ENCODE measurements around the gene UTY.

UTY gene

GRCh38 chrY:13368513-13368845 is 111.4 kb downstream of the UTY start:
- no peak for TF ChIP-seq CTCF (IDR thresholded peaks at IDR 0.05; ENCODE audit: low read depth, low read length, missing control alignments)
- no peak for DNase-seq (ENCODE audit: low read depth)
- no peak overlapping the region; the same call in 1 of the 2 replicates for H3K4me3 ChIP-seq (ENCODE audit: low read depth, low read length)

GRCh38 chrY:13363641-13364040 is 116.2 kb downstream of the UTY start:
- H3K4me3 ChIP-seq (ENCODE audit: low read depth, low read length): no peak overlapping the region
- TF ChIP-seq CTCF (IDR thresholded peaks at IDR 0.05; ENCODE audit: low read depth, low read length, missing control alignments): no peak
- DNase-seq (ENCODE audit: low read depth): no peak

- no peak for TF ChIP-seq CTCF (IDR thresholded peaks at IDR 0.05; ENCODE audit: low read depth, low read length, missing control alignments)
- H3K4me3 ChIP-seq (ENCODE audit: low read depth, low read length): no peak overlapping the region
- DNase-seq (ENCODE audit: low read depth): no peak
These were observed 117.2 kb downstream of the UTY start for GRCh38 chrY:13362662-13363061.

GRCh38 chrY:13361656-13362636 is 117.9 kb downstream of the UTY start:
- H3K4me3 ChIP-seq (ENCODE audit: low read depth, low read length): no peak overlapping the region
- no peak for DNase-seq (ENCODE audit: low read depth)
- no peak for TF ChIP-seq CTCF (IDR thresholded peaks at IDR 0.05; ENCODE audit: low read depth, low read length, missing control alignments)

- no peak overlapping the region for H3K4me3 ChIP-seq (ENCODE audit: low read depth, low read length)
- no peak for DNase-seq (ENCODE audit: low read depth)
- TF ChIP-seq CTCF (IDR thresholded peaks at IDR 0.05; ENCODE audit: low read depth, low read length, missing control alignments): no peak
These were observed 128.4 kb downstream of the UTY start for GRCh38 chrY:13351443-13351842.

GRCh38 chrY:13347106-13347505 is 132.7 kb downstream of the UTY start:
- no peak for TF ChIP-seq CTCF (IDR thresholded peaks at IDR 0.05; ENCODE audit: low read depth, low read length, missing control alignments)
- DNase-seq (ENCODE audit: low read depth): no peak
- no peak overlapping the region for H3K4me3 ChIP-seq (ENCODE audit: low read depth, low read length)

- no peak for DNase-seq (ENCODE audit: low read depth)
- H3K4me3 ChIP-seq (ENCODE audit: low read depth, low read length): no peak overlapping the region
- TF ChIP-seq CTCF (IDR thresholded peaks at IDR 0.05; ENCODE audit: low read depth, low read length, missing control alignments): no peak
These were observed 134.3 kb downstream of the UTY start for GRCh38 chrY:13345549-13345948.

All from GM12864 (cell line).